Stimulated activated naive B cell treated with anti-CD40 and anti-IgM and Interleukin-4, amounts not matched to agents 10 μg/mL and 1 μg/mL and 100 μg/mL, for 72 hours (primary cell): ENCODE measurements around the gene TBC1D10A.
"Not testable (repeated sequence)": the region's sequence is repeated elsewhere in the genome, so short reads cannot be mapped to it uniquely, and the experiment has no call there.

Experiments
- ATAC-seq, 2 donors: fragments of 150-1000 bp; cut with Tn5 transposase; replicated peaks; 2 replicates each; pipeline ENCODE4 v1.10.0; 2021; ENCODE audit warnings: moderate library complexity in 1 of 2
- DNase-seq: peaks from one replicate; pipeline ENCODE4 v3.0.0; 2021
- H3K27ac Mint-ChIP-seq: one replicate; pipeline ENCODE4 v1.8.0; 2022; ENCODE audit warnings: mild to moderate bottlenecking, mixed read lengths
- H3K27me3 Mint-ChIP-seq, 2 donors: one replicate each; pipeline ENCODE4 v1.8.0; 2022; ENCODE audit warnings: mixed read lengths in 2 of 2
- H3K36me3 Mint-ChIP-seq, 2 donors: one replicate each; pipeline ENCODE4 v1.8.0; 2022; ENCODE audit warnings: mixed read lengths in 2 of 2, mild to moderate bottlenecking in 1 of 2
- H3K4me1 Mint-ChIP-seq, 2 donors: one replicate each; pipeline ENCODE4 v1.8.0; 2022; ENCODE audit warnings: mixed read lengths in 2 of 2, mild to moderate bottlenecking in 1 of 2
- H3K4me3 Mint-ChIP-seq, 2 donors: one replicate each; pipeline ENCODE4 v1.8.0; 2022; ENCODE audit warnings: mild to moderate bottlenecking in 2 of 2, mixed read lengths in 2 of 2, moderate library complexity in 1 of 2
- H3K9me3 Mint-ChIP-seq, 2 donors: one replicate each; pipeline ENCODE4 v1.8.0; 2022; ENCODE audit warnings: mixed read lengths in 2 of 2, mild to moderate bottlenecking in 1 of 2

Gene TBC1D10A

DNA sequence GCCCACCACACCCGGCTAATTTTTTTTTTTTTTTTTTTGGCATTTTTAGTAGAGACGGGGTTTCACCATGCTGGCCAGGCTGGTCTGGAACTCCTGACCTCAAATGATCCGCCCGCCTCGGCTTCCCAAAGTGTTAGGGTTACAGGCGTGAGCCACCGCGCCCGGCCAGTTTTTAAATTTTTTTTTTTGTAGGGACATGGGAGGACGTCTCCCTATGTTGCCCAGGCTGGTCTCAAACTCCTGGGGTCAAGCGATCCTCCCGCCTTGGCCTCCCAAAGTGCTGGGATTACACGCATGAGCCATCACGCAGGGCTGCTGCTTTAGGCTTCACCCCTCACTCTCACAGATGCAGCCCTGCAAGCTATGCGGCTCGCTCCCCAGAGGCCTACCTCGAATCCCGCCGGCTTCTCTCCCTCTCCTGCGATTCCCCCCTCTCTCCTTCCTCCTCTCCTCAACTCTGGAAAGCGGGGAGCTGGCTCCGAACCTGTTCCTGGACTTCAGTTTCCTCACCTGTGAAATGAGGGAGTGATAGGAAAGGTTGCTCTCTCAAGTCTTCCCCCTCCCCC lies 31.0 kb upstream of the TBC1D10A start:
- H3K36me3 Mint-ChIP-seq, result peaks cover 21 to 29% of the 10 kb centered on the region in 2 donors

GRCh38 chr22:30357236-30357570 lies 30.5 kb upstream of the TBC1D10A start:
- Mint-ChIP-seq H3K27ac (peak overlapping the region; percentile 96), H3K36me3 (peaks cover 19 to 29% of the 10 kb centered on the region in 2 donors), H3K4me3 (peak overlapping the region; percentile 88 to 92), H3K27me3 (peaks cover 4 to 7% of the 10 kb centered on the region in 2 donors), H3K9me3 (no peaks in the 10 kb centered on the region), H3K4me1 (peaks cover 31 to 42% of the 10 kb centered on the region in 2 donors)
- no peak for DNase-seq
- ATAC-seq, result peak; percentile 2

More for the DNA sequence above, 31.0 kb upstream of the TBC1D10A start:
- Mint-ChIP-seq H3K27me3 (peaks cover 4 to 7% of the 10 kb centered on the region in 2 donors), H3K27ac (peak overlapping the region; percentile 96), H3K4me3 (peak overlapping the region; percentile 88 to 92), H3K9me3 (no peaks in the 10 kb centered on the region), H3K4me1 (peaks cover 28 to 42% of the 10 kb centered on the region in 2 donors)
- DNase-seq (no peak), ATAC-seq (no peak)

- peak within 1 kb of the TSS; percentile 88 to 92 for H3K4me3 Mint-ChIP-seq
- H3K27me3 Mint-ChIP-seq, result peaks cover 4 to 7% of the 10 kb centered on the region in 2 donors
- peaks cover 31 to 48% of the 10 kb centered on the region in 2 donors for H3K4me1 Mint-ChIP-seq
- peak within 1 kb of the TSS; percentile 96 for H3K27ac Mint-ChIP-seq
- ATAC-seq, result peak; percentile 93 to 94
- DNase-seq, result peak; percentile 83
- H3K36me3 Mint-ChIP-seq, result peaks cover 21 to 33% of the 10 kb centered on the region in 2 donors
- no peaks in the 10 kb centered on the region for H3K9me3 Mint-ChIP-seq
These were observed 29.9 kb upstream of the TBC1D10A start, which contains the start of the genes CCDC157 and SF3A1 for GRCh38 chr22:30356449-30357235. Gene CCDC157, plus strand, starts transcription at chr22:30357007. Its CDS starts 8,994 bp downstream, at chr22:30366001. Gene SF3A1, minus strand, starts transcription at chr22:30356894. Its CDS starts 102 bp downstream, at chr22:30356792.

- Mint-ChIP-seq H3K4me3 (peak overlapping the region in 1 of 2 donors; percentile 47), H3K27ac (peak overlapping the region; percentile 53), H3K9me3 (no peaks in the 10 kb centered on the region), H3K4me1 (peaks cover 40 to 68% of the 10 kb centered on the region in 2 donors), H3K27me3 (peaks cover 4 to 7% of the 10 kb centered on the region in 2 donors), H3K36me3 (peaks cover 27 to 47% of the 10 kb centered on the region in 2 donors)
- no peak for DNase-seq
- ATAC-seq, result no peak
These were observed 27.9 kb upstream of the TBC1D10A start for GRCh38 chr22:30354644-30355043.

DNA sequence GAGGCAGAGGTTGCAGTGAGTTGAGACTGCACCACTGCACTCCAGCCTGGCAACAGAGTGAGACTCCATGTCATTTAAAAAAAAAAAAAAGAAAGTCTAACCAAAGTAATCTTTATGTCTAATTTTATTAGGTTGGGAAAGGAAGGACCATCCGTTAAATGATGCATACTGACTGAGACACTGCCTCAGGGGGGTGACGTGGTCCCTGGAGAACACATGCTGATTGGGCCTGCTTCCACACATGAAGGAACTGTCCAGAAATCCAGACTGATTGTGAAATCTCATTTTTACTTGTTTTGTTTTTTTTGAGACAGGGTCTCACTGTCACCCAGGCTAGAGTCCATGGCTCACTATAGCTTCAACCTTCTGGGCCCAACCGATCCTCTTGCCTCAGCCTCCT lies 24.5 kb upstream of the TBC1D10A start:
- peaks cover 38 to 63% of the 10 kb centered on the region in 2 donors for H3K36me3 Mint-ChIP-seq
- H3K27me3 Mint-ChIP-seq, result no peaks in the 10 kb centered on the region
- no peak overlapping the region for H3K4me3 Mint-ChIP-seq
- H3K9me3 Mint-ChIP-seq, result no peaks in the 10 kb centered on the region
- peak overlapping the region; percentile 56 for H3K27ac Mint-ChIP-seq
- H3K4me1 Mint-ChIP-seq, result peaks cover 48 to 79% of the 10 kb centered on the region in 2 donors
- ATAC-seq (no peak), DNase-seq (no peak)

- Mint-ChIP-seq H3K27me3 (no peaks in the 10 kb centered on the region), H3K36me3 (peaks cover 30 to 61% of the 10 kb centered on the region in 2 donors), H3K4me1 (peaks cover 30 to 55% of the 10 kb centered on the region in 2 donors), H3K9me3 (no peaks in the 10 kb centered on the region), H3K27ac (peak overlapping the region; percentile 93), H3K4me3 (peak overlapping the region; percentile 50 to 55)
- DNase-seq, result no peak
- ATAC-seq, result peak; percentile 38 to 67
These were observed 22.1 kb upstream of the TBC1D10A start for GRCh38 chr22:30348809-30349208.

DNA sequence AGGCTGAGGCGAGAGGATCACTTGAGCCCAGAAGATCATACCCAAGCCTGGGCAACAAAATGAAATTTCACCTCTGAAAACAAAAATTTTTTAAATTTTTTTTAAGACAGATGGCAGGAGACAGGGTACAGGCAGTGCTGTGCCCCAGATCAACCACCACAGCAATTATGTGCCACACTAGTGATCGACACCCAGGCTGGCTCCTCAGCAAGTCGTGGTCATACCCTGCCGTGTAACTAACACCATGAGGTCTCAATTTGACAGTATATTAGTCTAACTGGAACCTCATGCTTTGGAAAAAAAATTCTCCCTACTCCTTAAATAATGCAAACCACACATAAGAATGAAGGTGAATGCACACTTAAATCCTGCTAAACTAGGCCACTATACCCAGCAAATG lies 21.7 kb upstream of the TBC1D10A start:
- H3K27ac Mint-ChIP-seq, result peak overlapping the region; percentile 93
- DNase-seq (no peak), ATAC-seq (peak in 1 of 2 donors; percentile 44)
- no peaks in the 10 kb centered on the region for H3K9me3 Mint-ChIP-seq
- H3K4me3 Mint-ChIP-seq, result peak overlapping the region; percentile 50 to 55
- H3K27me3 Mint-ChIP-seq, result no peaks in the 10 kb centered on the region
- H3K4me1 Mint-ChIP-seq, result peaks cover 27 to 51% of the 10 kb centered on the region in 2 donors
- H3K36me3 Mint-ChIP-seq, result peaks cover 28 to 60% of the 10 kb centered on the region in 2 donors

DNA sequence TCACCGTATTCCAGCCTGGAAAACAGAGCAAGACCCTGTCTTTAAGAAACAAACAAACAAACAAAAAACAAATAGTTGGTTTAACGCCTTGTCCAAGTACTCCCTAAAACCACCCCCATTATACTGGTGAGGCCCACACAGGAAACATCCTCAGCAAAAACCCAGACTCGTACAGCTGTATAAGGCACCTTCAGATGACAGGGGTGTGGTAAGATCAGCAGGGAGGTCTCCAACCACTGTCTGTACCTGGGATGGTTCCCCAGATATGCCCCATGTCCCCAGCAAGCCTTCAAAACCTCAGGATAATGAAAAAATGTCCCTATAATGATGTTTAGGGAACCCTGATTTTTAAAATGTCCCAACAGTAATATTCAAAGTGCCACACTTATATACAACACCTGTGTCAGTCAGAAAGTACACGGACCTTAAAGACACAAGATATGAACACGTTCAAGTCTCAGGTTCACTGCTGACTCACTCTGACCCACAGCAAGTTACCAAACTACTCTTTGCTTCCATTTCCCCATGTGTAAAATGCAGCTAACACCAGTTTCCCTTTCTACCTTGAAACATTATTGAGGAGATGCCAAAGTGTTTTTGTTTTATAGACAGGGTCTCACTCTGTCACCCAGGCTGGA lies 20.6 kb upstream of the TBC1D10A start:
- DNase-seq (no peak), ATAC-seq (peak; percentile 61 to 86)
- Mint-ChIP-seq H3K4me1 (peaks cover 24 to 51% of the 10 kb centered on the region in 2 donors), H3K27me3 (no peaks in the 10 kb centered on the region), H3K27ac (peak overlapping the region; percentile 88), H3K4me3 (peak overlapping the region in 1 of 2 donors; percentile 25), H3K9me3 (no peaks in the 10 kb centered on the region), H3K36me3 (peaks cover 33 to 62% of the 10 kb centered on the region in 2 donors)

GRCh38 chr22:30344447-30345200 lies 17.9 kb upstream of the TBC1D10A start:
- no peak overlapping the region for H3K4me3 Mint-ChIP-seq
- no peaks in the 10 kb centered on the region for H3K27me3 Mint-ChIP-seq
- H3K36me3 Mint-ChIP-seq, result peaks cover 39 to 61% of the 10 kb centered on the region in 2 donors
- no peaks in the 10 kb centered on the region for H3K9me3 Mint-ChIP-seq
- DNase-seq, result no peak
- peaks cover 15 to 25% of the 10 kb centered on the region in 2 donors for H3K4me1 Mint-ChIP-seq
- no peak overlapping the region for H3K27ac Mint-ChIP-seq
- no peak for ATAC-seq

- H3K4me3 Mint-ChIP-seq, result no peak overlapping the region
These were observed 14.4 kb upstream of the TBC1D10A start for GRCh38 chr22:30340911-30341685.

DNA sequence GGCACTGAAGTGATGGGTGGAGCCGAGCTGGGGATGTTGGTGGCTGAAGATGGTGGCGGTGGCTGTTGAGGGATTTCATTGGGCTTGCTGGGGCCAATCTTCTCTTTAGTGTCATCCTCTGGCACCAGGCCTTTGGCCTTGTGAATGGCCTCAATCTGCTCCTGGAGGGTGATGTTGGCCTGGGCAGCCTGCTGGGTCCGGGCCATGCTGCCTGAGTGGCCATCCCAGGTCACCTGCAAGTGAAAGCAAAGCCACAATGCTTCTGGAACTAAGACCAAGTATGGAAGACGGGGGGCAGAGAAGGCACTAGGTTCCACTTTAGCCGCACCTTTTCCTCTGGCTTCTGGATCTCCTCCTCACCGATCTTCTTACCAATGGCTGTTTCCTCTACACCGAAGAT lies 12.1 kb upstream of the TBC1D10A start:
- peaks cover 19 to 37% of the 10 kb centered on the region in 2 donors for H3K4me1 Mint-ChIP-seq
- H3K4me3 Mint-ChIP-seq, result no peak overlapping the region
- peaks cover 71 to 83% of the 10 kb centered on the region in 2 donors for H3K36me3 Mint-ChIP-seq
- no peaks in the 10 kb centered on the region for H3K9me3 Mint-ChIP-seq
- ATAC-seq (no peak), DNase-seq (no peak)
- no peaks in the 10 kb centered on the region for H3K27me3 Mint-ChIP-seq
- peak overlapping the region; percentile 59 for H3K27ac Mint-ChIP-seq

More at GRCh38 chr22:30340911-30341685, 14.4 kb upstream of the TBC1D10A start:
- H3K4me1 Mint-ChIP-seq, result peaks cover 4 to 20% of the 10 kb centered on the region in 2 donors
- DNase-seq (no peak), ATAC-seq (no peak)
- H3K27ac Mint-ChIP-seq, result no peak overlapping the region
- H3K9me3 Mint-ChIP-seq, result no peaks in the 10 kb centered on the region
- H3K27me3 Mint-ChIP-seq, result no peaks in the 10 kb centered on the region
- peaks cover 57 to 76% of the 10 kb centered on the region in 2 donors for H3K36me3 Mint-ChIP-seq

DNA sequence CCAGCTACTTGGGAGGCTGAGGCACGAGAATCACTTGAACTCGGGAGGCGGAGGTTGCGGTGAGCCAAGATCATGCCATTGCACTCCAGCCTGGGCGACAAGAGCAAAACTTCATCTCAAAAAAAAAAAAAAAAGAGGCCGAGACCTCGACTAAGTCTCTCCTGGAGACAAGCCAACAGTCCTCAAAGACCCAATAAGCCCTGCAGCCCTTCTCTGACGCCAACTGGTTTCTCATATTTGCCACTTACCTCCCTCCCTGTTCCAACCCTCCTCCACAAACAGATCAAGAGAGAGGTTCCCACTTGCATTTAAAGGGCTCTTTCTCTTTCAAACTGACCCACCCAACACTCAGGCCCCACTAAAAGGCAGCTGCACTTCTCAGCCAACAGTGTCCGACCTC lies 11.6 kb upstream of the TBC1D10A start:
- H3K4me3 Mint-ChIP-seq, H3K27ac Mint-ChIP-seq, H3K27me3 Mint-ChIP-seq, DNase-seq, ATAC-seq, H3K9me3 Mint-ChIP-seq: not testable (repeated sequence)
- peaks cover 21 to 37% of the 10 kb centered on the region in 2 donors for H3K4me1 Mint-ChIP-seq
- peaks cover 69 to 83% of the 10 kb centered on the region in 2 donors for H3K36me3 Mint-ChIP-seq

DNA sequence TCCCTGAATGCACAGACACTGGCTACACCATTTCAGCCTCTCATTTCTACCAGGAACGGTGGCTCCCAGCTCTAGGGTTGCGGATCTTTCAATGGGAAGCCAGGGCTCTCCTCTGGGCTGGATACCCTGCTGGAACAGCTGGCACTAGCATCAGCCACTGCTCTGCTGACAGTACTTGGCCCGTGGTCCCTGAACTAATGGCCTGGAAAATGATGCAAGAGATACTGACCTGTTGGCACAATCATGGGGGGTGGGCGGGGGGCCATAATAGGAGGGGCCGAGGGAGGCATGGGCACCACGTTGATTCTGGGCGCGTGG lies 10.7 kb upstream of the TBC1D10A start:
- no peak for ATAC-seq
- Mint-ChIP-seq H3K36me3 (peaks cover 65 to 84% of the 10 kb centered on the region in 2 donors), H3K27me3 (no peaks in the 10 kb centered on the region), H3K4me1 (peaks cover 21 to 37% of the 10 kb centered on the region in 2 donors), H3K27ac (no peak overlapping the region), H3K4me3 (no peak overlapping the region), H3K9me3 (no peaks in the 10 kb centered on the region)
- DNase-seq, result no peak
